Activated naive CD8-positive, alpha-beta T cell treated with anti-CD3 and anti-CD28 coated beads for 36 hours (primary cell): ENCODE data around the gene GAB3. TPM values are rescaled to one million over a fixed set of nuclear protein-coding genes. Genes with fewer than 3 reads are reported as not detected.

Experiments used
- DNase-seq: peaks from one replicate; pipeline ENCODE4 v3.0.0; 2021
- H3K27ac Mint-ChIP-seq: one replicate; pipeline ENCODE4 v1.8.0; 2022; ENCODE audit warnings: mild to moderate bottlenecking, moderate library complexity, mixed read lengths
- H3K27me3 Mint-ChIP-seq: one replicate; pipeline ENCODE4 v1.8.0; 2022; ENCODE audit warnings: mild to moderate bottlenecking, mixed read lengths
- H3K36me3 Mint-ChIP-seq: one replicate; pipeline ENCODE4 v1.8.0; 2021; ENCODE audit warnings: mild to moderate bottlenecking, mixed read lengths
- H3K4me1 Mint-ChIP-seq: one replicate; pipeline ENCODE4 v1.8.0; 2021; ENCODE audit warnings: mixed read lengths
- H3K4me3 Mint-ChIP-seq: one replicate; pipeline ENCODE4 v1.8.0; 2022; ENCODE audit warnings: mild to moderate bottlenecking, moderate library complexity, mixed read lengths
- H3K9me3 Mint-ChIP-seq: one replicate; pipeline ENCODE4 v1.8.0; 2022; ENCODE audit warnings: mixed read lengths
- total RNA-seq, 2 experiments: library from RNA; stranded (reverse); gene quantifications; one replicate each; pipeline ENCODE4 v1.2.3, GENCODE V29; 2021

The GAB3 gene
- total RNA-seq, 2 experiments from 2014 or later, result 2.5 to 3.4 TPM

DNA sequence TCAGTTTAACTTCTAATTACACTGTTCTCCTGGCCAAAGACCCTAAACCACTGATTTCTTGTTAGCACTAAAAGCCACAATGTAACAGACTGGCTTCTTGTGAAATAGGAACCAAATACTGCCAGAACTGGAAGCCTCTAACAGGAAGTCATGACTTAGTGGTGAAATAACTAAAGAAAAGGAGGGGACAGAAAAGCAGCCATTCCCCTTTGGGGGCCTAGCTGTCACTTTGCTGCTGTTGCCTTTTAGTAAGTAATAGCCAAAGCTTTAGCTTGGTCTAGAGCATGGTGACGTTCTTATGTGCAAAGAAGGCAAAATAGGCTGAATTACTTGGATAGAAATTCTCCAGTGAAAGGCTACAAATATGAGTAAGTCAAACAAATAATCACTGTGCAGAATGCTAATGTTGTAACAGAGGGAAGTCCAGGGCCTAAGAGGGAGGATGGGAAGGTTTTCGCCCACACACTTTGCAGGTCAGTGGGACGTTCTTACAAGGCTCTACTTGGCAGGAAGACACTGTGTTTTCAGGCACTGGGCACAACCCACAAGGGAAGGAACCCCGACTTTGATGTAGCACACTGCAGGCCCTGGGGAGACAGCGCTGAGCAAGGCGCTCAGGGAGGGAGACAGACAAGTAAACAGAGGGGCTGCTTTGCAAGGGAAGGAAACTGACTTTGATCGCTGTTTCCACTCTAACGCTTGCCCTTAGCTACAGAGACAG, 16.7 kb downstream of the GAB3 start:
- Mint-ChIP-seq H3K9me3 (no peaks in the 10 kb centered on the region), H3K36me3 (peaks cover 7% of the 10 kb centered on the region), H3K27ac (peak overlapping the region; percentile 96), H3K27me3 (no peaks in the 10 kb centered on the region), H3K4me1 (peaks cover 87% of the 10 kb centered on the region), H3K4me3 (peak overlapping the region; percentile 50)
- DNase-seq, result peak; percentile 16

DNA sequence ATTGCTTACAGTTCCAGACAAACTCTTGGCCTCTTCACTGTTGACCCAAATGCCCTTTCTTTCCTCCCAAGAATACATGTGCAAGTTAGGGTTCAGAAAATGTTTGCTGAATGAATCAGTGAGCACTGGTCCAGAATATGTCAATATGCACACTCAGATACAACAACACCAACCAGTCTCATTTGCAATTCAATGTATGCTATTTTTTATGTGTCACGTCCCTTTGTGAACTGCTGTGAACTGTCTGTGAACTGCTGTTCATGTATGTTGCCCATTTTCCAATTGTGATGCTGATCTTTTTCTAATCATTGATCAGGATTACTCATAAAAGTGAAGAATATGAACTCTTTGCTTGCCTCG, 17.8 kb downstream of the GAB3 start:
- Mint-ChIP-seq H3K27me3 (no peaks in the 10 kb centered on the region), H3K36me3 (peaks cover 7% of the 10 kb centered on the region), H3K27ac (peak overlapping the region; percentile 69), H3K4me1 (peaks cover 90% of the 10 kb centered on the region), H3K9me3 (no peaks in the 10 kb centered on the region), H3K4me3 (peak overlapping the region; percentile 11)
- DNase-seq, result no peak

DNA sequence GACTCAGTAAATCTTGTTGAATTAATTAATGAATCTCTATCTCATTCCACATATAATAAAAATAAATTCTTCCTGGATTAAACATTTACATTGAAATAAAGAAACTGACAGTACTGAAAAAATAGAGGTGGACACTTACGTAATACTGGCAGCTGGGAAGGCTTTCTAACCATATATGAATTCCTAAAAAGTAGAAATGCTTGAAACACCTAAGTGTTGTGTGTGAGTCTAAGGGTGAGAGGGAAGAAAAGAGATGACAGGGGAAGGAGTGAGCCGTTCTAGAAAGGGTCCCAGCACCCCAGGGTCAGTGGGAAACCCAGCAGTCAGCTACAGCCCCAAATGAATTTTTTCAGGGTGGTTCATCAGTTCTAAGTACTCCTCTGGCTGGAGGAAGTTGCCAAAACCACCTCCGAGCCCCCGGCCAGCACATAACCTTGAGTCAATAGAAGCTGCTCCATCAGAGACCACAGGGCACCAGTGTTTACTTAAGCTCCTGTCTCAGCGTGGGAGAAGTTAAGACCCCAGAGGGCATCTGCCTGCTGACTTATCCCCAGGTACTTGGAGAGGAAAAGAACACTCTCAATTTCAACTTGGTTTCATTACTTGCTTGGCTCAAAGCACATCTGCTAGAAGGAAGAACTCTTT, 18.3 kb downstream of the GAB3 start:
- DNase-seq, result no peak
- peak overlapping the region; percentile 69 for H3K27ac Mint-ChIP-seq
- H3K27me3 Mint-ChIP-seq, result no peaks in the 10 kb centered on the region
- H3K36me3 Mint-ChIP-seq, result peaks cover 7% of the 10 kb centered on the region
- no peaks in the 10 kb centered on the region for H3K9me3 Mint-ChIP-seq
- peak overlapping the region; percentile 37 for H3K4me3 Mint-ChIP-seq
- H3K4me1 Mint-ChIP-seq, result peaks cover 89% of the 10 kb centered on the region

DNA sequence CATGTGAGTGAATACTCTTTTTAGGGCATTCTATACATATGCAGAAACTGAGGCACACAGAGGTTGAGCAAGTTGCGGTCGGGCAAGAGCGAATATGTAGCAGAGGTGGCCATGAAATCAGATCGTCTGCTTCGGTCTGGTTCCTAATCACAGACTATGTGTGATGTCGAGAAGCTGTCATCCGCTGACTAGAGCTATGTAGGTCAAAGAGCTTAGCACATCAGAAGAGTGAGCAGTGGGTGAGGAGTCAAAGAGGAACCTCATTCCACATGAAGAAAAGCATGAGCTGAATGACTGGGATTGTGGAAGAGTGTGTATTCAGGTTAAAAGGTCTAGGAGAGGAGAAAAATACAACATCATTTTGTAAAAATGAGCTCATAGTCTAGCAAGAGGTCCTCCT, 19.0 kb downstream of the GAB3 start:
- no peak overlapping the region for H3K4me3 Mint-ChIP-seq
- no peaks in the 10 kb centered on the region for H3K27me3 Mint-ChIP-seq
- H3K4me1 Mint-ChIP-seq, result peaks cover 85% of the 10 kb centered on the region
- DNase-seq, result no peak
- no peaks in the 10 kb centered on the region for H3K9me3 Mint-ChIP-seq
- peak overlapping the region; percentile 58 for H3K27ac Mint-ChIP-seq
- H3K36me3 Mint-ChIP-seq, result peaks cover 3% of the 10 kb centered on the region

DNA sequence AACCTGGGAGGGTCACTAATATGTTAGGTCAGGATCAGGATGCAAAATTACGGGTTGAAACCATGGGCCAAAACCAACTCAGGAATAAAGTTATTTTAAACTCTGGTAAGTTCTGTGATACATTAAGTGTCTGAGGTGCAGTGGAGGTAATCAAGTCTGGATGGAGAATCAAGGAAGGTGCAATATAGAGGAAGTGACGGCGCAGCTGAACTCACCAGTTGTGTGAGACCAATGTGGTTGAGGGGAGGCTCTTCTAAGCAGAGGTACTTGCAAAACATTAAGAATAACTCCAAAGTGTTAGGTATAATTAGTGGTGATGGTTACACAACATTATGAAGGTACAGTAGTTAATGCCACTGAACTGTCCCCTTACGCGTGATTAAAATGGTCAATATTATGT, 19.7 kb downstream of the GAB3 start:
- Mint-ChIP-seq H3K27ac (no peak overlapping the region), H3K4me3 (no peak overlapping the region), H3K27me3 (no peaks in the 10 kb centered on the region), H3K9me3 (no peaks in the 10 kb centered on the region), H3K4me1 (peaks cover 83% of the 10 kb centered on the region), H3K36me3 (peaks cover under 1% of the 10 kb centered on the region)
- no peak for DNase-seq

DNA sequence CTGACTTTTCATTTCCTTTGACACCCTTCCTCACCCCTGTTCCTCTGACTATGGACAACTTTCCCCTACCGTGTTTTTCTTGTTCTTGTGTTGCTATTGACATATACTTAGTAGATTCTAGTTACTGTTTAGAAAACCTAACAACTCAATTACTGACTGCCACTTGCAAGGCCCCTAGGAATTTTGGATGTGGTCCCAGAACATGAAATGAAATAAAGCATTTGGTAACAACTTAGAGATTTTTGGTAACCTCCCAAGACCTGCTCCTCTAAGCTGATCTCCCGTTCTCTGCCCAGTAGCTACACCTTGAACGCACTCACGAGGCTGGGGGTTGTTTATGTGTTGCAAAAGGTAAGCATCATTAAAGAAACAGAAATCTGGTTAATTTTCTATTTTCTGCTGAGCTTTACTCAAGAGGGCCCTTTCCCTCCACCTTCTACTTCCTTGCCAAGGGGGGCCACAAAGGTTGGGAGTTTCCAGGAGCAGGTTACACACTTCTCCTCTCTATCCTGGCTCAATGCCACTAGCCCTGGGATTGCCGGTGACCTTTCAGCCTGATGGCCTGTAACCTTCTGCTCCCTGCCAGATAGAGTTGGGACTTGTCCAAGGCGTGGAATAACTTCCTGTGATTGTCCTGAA, 20.5 kb downstream of the GAB3 start:
- Mint-ChIP-seq H3K36me3 (peaks cover 3% of the 10 kb centered on the region), H3K9me3 (no peaks in the 10 kb centered on the region), H3K4me3 (no peak overlapping the region), H3K27me3 (no peaks in the 10 kb centered on the region), H3K27ac (peak overlapping the region; percentile 11), H3K4me1 (peaks cover 84% of the 10 kb centered on the region)
- no peak for DNase-seq

DNA sequence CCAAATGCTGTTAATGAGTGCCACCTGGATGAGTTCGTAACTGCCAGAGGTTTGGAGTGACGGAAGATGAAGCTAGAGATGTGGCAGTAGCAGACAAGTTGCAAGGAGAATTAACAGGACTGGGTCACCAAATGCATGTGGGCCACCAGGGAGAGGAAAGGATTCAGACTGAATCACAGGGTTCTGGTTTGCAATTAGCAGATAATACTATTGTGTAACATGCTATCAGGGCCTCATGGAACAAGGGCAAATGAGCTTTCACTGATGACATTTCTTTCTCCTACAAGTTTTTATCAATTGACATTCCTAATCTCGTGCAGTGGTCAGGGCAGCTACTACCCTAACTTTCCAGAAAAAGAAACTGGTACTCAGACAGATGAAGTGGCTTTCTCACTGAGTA, 21.4 kb downstream of the GAB3 start:
- Mint-ChIP-seq H3K4me3 (no peak overlapping the region), H3K27me3 (no peaks in the 10 kb centered on the region), H3K9me3 (no peaks in the 10 kb centered on the region), H3K4me1 (peaks cover 84% of the 10 kb centered on the region), H3K36me3 (peaks cover 3% of the 10 kb centered on the region), H3K27ac (peak overlapping the region; percentile 23)
- no peak for DNase-seq

DNA sequence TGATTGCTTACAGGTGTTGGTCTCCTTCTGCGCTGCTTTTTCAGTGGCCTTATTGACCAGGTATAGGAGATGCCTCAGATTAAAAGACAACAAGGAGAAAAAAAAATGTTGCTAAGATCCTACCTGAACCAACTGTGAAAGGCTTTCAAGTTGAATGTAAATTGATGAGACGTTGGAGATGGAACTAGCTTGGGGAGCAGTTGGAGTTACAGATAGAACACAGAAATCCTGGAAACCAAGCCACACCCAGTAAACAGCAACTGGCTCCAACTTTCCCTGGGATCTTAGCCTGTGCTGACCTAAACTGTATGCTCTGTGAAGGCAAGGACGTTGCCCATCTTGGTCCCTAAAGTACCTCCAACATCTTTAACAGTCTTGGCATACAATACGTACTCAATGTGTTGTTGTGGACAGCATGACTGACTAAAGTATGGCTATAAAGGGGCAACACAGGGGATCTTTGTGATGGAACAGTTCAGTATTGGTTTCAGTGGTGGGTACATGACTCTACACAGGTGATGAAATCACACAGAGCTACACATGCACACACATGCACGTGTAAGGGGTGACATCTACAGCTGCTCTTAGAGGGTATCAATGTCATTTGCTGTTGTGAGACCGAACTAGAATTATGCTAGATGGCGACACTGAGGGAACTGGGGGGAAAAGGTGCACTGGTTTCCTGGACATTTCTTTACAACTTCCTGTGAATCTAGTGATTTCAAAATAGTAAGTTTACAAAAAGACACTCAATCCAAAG, 22.3 kb downstream of the GAB3 start:
- peaks cover 78% of the 10 kb centered on the region for H3K4me1 Mint-ChIP-seq
- DNase-seq, result no peak
- H3K36me3 Mint-ChIP-seq, result peaks cover 3% of the 10 kb centered on the region
- H3K27me3 Mint-ChIP-seq, result no peaks in the 10 kb centered on the region
- H3K27ac Mint-ChIP-seq, result no peak overlapping the region
- no peaks in the 10 kb centered on the region for H3K9me3 Mint-ChIP-seq
- no peak overlapping the region for H3K4me3 Mint-ChIP-seq

DNA sequence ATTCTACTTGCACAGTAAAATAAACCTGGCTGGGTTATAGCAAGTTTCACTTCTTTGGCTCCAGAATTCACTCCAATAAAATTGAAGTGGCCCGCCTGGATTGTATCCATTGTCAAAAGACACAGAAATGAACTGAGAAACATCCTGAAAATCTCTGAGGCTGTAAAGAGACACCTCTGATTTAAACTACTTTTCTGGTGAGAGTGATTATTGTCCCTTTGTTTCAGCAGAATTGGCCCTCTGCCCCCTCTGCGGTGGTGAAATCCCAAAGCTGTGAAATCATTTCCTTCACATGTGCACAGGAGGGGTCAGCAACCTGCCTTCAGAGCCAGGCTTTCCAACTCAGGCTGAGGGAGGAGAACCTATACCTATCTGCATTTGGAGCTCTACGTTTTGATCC, 23.0 kb downstream of the GAB3 start:
- Mint-ChIP-seq H3K4me1 (peaks cover 74% of the 10 kb centered on the region), H3K36me3 (peaks cover 3% of the 10 kb centered on the region), H3K27ac (no peak overlapping the region), H3K27me3 (no peaks in the 10 kb centered on the region), H3K9me3 (no peaks in the 10 kb centered on the region), H3K4me3 (no peak overlapping the region)
- DNase-seq, result no peak

DNA sequence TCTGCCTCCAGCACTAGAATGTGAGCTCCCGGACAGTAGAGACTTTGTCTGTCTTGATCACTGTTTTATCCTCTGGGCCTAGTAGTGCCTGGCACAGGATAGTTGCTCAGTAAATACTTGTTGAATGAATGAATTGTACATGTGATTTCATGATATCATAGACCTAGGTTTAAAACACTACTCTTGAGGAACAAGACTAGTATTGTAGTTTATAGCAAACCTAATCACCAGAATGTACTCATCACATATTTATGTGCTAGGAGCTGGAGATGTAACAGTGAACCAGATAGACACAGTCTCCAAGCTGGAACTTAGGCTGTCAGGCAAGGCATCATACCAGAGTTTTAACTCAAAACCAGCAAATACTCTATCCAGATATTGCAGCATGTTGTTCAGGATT, 23.5 kb downstream of the GAB3 start:
- H3K4me1 Mint-ChIP-seq, result peaks cover 69% of the 10 kb centered on the region
- no peaks in the 10 kb centered on the region for H3K27me3 Mint-ChIP-seq
- H3K27ac Mint-ChIP-seq, result no peak overlapping the region
- H3K36me3 Mint-ChIP-seq, result peaks cover 3% of the 10 kb centered on the region
- no peak for DNase-seq
- no peaks in the 10 kb centered on the region for H3K9me3 Mint-ChIP-seq
- no peak overlapping the region for H3K4me3 Mint-ChIP-seq

DNA sequence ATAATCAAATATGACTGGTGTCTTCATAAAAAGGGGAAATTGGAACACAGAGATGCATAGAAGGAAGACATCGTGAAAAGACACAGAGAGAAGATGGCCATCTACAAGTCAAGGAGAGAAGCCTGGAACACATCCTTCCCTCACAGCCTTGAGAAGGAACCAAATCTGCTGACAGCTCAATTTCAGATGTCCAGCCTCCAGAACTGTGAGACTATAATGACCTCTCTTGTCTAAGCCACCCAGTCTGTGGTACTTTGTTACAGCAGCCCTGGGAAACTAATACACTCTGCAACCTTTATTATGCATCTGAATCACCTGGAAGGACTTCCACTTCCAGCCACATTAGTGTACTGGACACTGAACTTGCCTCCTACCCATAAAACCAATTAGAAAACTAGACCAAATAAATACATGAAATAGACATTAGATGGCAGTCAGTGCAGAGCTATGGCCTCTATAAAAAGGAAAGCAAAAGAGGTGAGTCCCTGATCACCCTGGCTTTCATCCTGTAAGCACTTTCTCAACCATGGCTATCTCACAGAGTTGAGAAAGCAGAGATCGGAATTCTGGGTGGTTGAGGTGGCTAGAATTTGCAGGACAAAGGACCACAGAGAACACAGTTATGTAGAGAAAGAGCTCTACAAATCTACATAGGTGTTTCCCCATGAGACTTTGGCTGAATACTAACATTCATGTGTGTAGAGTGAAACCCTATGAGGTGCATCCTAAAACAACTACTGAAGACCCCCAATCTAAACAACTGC, 25.7 kb downstream of the GAB3 start:
- no peak overlapping the region for H3K4me3 Mint-ChIP-seq
- no peaks in the 10 kb centered on the region for H3K9me3 Mint-ChIP-seq
- peaks cover 48% of the 10 kb centered on the region for H3K4me1 Mint-ChIP-seq
- peak overlapping the region; percentile 62 for H3K27ac Mint-ChIP-seq
- peaks cover 3% of the 10 kb centered on the region for H3K36me3 Mint-ChIP-seq
- DNase-seq, result no peak
- H3K27me3 Mint-ChIP-seq, result no peaks in the 10 kb centered on the region

DNA sequence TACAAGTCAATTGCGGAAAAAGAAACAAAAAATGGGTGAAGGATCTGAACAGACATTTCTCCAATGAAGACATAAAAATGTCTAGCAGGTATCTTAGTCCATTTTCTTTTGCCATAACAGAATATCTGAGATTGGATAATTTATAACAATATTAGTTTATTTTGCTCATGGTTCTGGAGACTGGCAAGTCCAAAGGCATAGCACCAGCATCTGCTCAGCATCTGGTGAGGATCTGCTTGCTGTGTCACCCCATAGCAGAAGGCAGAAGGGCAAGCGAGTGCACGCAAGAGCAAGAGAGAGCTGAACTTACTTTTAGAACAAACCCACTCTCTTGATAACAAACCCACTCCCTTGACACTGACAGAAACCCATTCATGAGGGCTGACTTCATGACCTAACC, 29.7 kb downstream of the GAB3 start:
- Mint-ChIP-seq H3K27ac (no peak overlapping the region), H3K36me3 (peaks cover 4% of the 10 kb centered on the region), H3K9me3 (no peaks in the 10 kb centered on the region), H3K4me3 (no peak overlapping the region), H3K4me1 (peaks cover 44% of the 10 kb centered on the region), H3K27me3 (no peaks in the 10 kb centered on the region)
- DNase-seq, result no peak

DNA sequence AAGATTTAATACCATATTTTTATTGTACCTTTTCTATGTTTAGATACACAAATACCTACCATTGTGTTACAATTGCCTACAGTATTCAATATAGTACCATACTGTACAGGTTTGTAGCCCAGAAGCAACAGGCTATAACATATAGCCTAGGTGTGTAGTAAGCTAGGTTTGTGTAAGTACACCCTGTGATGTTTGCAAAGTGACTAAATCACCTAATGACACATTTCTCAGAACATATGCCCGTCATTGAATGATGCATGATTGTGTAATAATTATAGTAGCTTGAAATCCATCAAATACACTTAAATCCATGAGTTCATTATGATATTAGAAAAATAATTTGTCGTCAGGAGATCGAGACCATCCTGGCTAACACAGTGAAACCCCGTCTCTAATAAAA, 30.8 kb downstream of the GAB3 start:
- Mint-ChIP-seq H3K4me1 (peaks cover 33% of the 10 kb centered on the region), H3K36me3 (peaks cover 1% of the 10 kb centered on the region), H3K27ac (no peak overlapping the region), H3K9me3 (no peaks in the 10 kb centered on the region), H3K4me3 (no peak overlapping the region), H3K27me3 (no peaks in the 10 kb centered on the region)
- DNase-seq, result no peak

DNA sequence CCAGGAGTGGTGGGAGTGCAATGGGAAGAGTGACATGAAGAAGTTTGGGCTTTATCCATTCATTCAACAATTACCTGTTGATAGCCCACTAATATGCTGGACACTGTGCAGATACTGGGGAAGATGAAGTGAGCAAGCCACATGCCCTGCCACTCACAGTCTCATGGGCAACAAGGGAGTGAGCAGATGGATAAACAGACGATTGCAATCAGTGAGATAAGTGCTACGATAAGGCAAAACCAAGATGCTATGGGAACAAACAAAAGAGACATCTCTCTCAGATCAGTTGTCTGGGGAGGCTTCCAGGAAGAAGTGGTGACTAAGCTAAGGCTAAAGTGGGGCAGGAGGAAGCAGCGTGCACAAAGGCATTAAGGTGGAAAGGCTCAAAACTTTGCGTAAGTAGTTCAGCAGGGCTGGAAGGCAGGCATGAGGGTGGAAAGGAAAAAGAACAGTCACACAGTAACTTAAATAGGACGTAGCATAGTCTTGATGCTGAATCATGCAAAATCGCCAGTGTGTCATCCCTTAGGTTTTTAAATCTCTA, 31.7 kb downstream of the GAB3 start:
- Mint-ChIP-seq H3K4me3 (peak overlapping the region; percentile 30), H3K27ac (peak overlapping the region; percentile 87), H3K36me3 (peaks cover 1% of the 10 kb centered on the region), H3K4me1 (peaks cover 24% of the 10 kb centered on the region), H3K9me3 (no peaks in the 10 kb centered on the region), H3K27me3 (no peaks in the 10 kb centered on the region)
- DNase-seq, result no peak
